Osteoblast (primary cell): ENCODE data around the gene TMED6. TPM values are rescaled to one million over a fixed set of nuclear protein-coding genes. Genes with fewer than 3 reads are reported as not detected.

Experiments
- DNase-seq: peaks from one replicate; pipeline ENCODE4 v3.0.0; 2011; ENCODE audit warnings: low spot score, mixed read lengths; ENCODE audit not compliant: insufficient read length; ENCODE audit errors: missing footprints
- H2AFZ ChIP-seq: 2 replicates; pipeline ENCODE4 v1.6.0; 2011; ENCODE audit warnings: mild to moderate bottlenecking, low read length
- H3K27ac ChIP-seq: 2 replicates; pipeline ENCODE4 v1.5.1; 2011; ENCODE audit warnings: mild to moderate bottlenecking, low read depth, low read length, moderate library complexity
- H3K27me3 ChIP-seq: 2 replicates; pipeline ENCODE4 v1.6.0; 2012; ENCODE audit warnings: mild to moderate bottlenecking, control low read depth, inconsistent platforms, low read length, moderate library complexity; ENCODE audit not compliant: insufficient read depth
- H3K36me3 ChIP-seq: 2 replicates; pipeline ENCODE4 v1.5.1; 2011; ENCODE audit warnings: mild to moderate bottlenecking, low read length, control low read depth, moderate library complexity; ENCODE audit not compliant: insufficient read depth
- H3K4me1 ChIP-seq: 2 replicates; pipeline ENCODE4 v1.5.1; 2011; ENCODE audit warnings: mild to moderate bottlenecking, low read length, control low read depth, moderate library complexity; ENCODE audit not compliant: insufficient read depth
- H3K4me2 ChIP-seq: 2 replicates; pipeline ENCODE4 v1.6.0; 2011; ENCODE audit warnings: mild to moderate bottlenecking, low read length; ENCODE audit not compliant: insufficient read depth
- H3K4me3 ChIP-seq: fragments of 200-600 bp; sonication (generic); 3 replicates; pipeline ENCODE4 v1.5.1; 2012; ENCODE audit warnings: mild to moderate bottlenecking, low read length, inconsistent platforms; ENCODE audit not compliant: insufficient read depth
- H3K79me2 ChIP-seq: 2 replicates; pipeline ENCODE4 v1.6.0; 2012; ENCODE audit warnings: mild to moderate bottlenecking, low read length, control low read depth, inconsistent platforms; ENCODE audit not compliant: insufficient read depth
- H3K9me3 ChIP-seq: 2 replicates; pipeline ENCODE4 v1.5.1; 2011; ENCODE audit warnings: low read depth, low read length, control low read depth
- H4K20me1 ChIP-seq: 2 replicates; pipeline ENCODE4 v1.6.0; 2012; ENCODE audit warnings: mild to moderate bottlenecking, low read length, control low read depth; ENCODE audit not compliant: insufficient read depth
- CTCF ChIP-seq: IDR thresholded peaks from 2 replicates; pipeline ENCODE4 v1.5.1; 2011; ENCODE audit warnings: mild to moderate bottlenecking, low read depth, low read length, moderate library complexity; ENCODE audit errors: extremely low read depth
- total RNA-seq: library from RNA; depleted of rRNA; stranded (reverse); fragments of >200 nt; gene quantifications from 2 replicates; pipeline ENCODE4 v1.2.3, GENCODE V29; 2012

TMED6 gene
- total RNA-seq, 1 donor, result 0.72 TPM

GRCh38 chr16:69307856-69308255, 43.7 kb downstream of the TMED6 start:
- DNase-seq, result no peak
- Histone ChIP-seq H3K27ac (no peak overlapping the region), H3K27me3 (no peaks in the 10 kb centered on the region), H3K79me2 (peaks cover 16% of the 10 kb centered on the region), H3K4me3 (no peak overlapping the region), H4K20me1 (peaks cover 7% of the 10 kb centered on the region), H3K9me3 (no peaks in the 10 kb centered on the region), H3K36me3 (peaks cover 4% of the 10 kb centered on the region), H3K4me1 (peaks cover 6% of the 10 kb centered on the region), H2AFZ (no peak overlapping the region), H3K4me2 (no peak overlapping the region)
- no peak for TF ChIP-seq CTCF

- H3K4me1 ChIP-seq, result peaks cover 3% of the 10 kb centered on the region
- no peaks in the 10 kb centered on the region for H3K9me3 ChIP-seq
- H3K27me3 ChIP-seq, result no peaks in the 10 kb centered on the region
- peaks cover 9% of the 10 kb centered on the region for H3K79me2 ChIP-seq
- H3K4me2 ChIP-seq, result no peak overlapping the region
- no peak for DNase-seq
- no peak overlapping the region for H3K27ac ChIP-seq
- peaks cover 4% of the 10 kb centered on the region for H3K36me3 ChIP-seq
- peaks cover 4% of the 10 kb centered on the region for H4K20me1 ChIP-seq
- no peak overlapping the region for H3K4me3 ChIP-seq
- TF ChIP-seq CTCF, result no peak
- no peak overlapping the region for H2AFZ ChIP-seq
Measured at GRCh38 chr16:69307091-69307490, 44.5 kb downstream of the TMED6 start.

GRCh38 chr16:69306031-69306430, 45.6 kb downstream of the TMED6 start:
- no peaks in the 10 kb centered on the region for H3K4me1 ChIP-seq
- no peak overlapping the region for H3K4me3 ChIP-seq
- no peaks in the 10 kb centered on the region for H3K27me3 ChIP-seq
- no peak for TF ChIP-seq CTCF
- no peaks in the 10 kb centered on the region for H3K9me3 ChIP-seq
- no peak for DNase-seq
- no peak overlapping the region for H3K4me2 ChIP-seq
- H3K27ac ChIP-seq, result no peak overlapping the region
- no peaks in the 10 kb centered on the region for H4K20me1 ChIP-seq
- H3K36me3 ChIP-seq, result peaks cover 12% of the 10 kb centered on the region
- no peaks in the 10 kb centered on the region for H3K79me2 ChIP-seq
- no peak overlapping the region for H2AFZ ChIP-seq

GRCh38 chr16:69302301-69302700, 49.3 kb downstream of the TMED6 start:
- no peaks in the 10 kb centered on the region for H3K27me3 ChIP-seq
- no peak for TF ChIP-seq CTCF
- no peaks in the 10 kb centered on the region for H3K4me1 ChIP-seq
- H3K36me3 ChIP-seq, result peaks cover 27% of the 10 kb centered on the region
- DNase-seq, result no peak
- no peaks in the 10 kb centered on the region for H3K9me3 ChIP-seq
- no peaks in the 10 kb centered on the region for H3K79me2 ChIP-seq
- no peaks in the 10 kb centered on the region for H4K20me1 ChIP-seq
- H2AFZ ChIP-seq, result no peak overlapping the region
- no peak overlapping the region for H3K4me3 ChIP-seq
- H3K4me2 ChIP-seq, result no peak overlapping the region
- no peak overlapping the region for H3K27ac ChIP-seq
